Stimulated activated CD8-positive, alpha-beta memory T cell treated with anti-CD3 and anti-CD28 coated beads, Interleukin-7, amount 100 ng/mL, for 24 hours (primary cell): ENCODE results near the gene BHLHE23.

Experiments
- DNase-seq: peaks from one replicate; pipeline ENCODE4 v3.0.0-alpha.2; 2020; ENCODE audit warnings: low read depth

BHLHE23 gene

DNA sequence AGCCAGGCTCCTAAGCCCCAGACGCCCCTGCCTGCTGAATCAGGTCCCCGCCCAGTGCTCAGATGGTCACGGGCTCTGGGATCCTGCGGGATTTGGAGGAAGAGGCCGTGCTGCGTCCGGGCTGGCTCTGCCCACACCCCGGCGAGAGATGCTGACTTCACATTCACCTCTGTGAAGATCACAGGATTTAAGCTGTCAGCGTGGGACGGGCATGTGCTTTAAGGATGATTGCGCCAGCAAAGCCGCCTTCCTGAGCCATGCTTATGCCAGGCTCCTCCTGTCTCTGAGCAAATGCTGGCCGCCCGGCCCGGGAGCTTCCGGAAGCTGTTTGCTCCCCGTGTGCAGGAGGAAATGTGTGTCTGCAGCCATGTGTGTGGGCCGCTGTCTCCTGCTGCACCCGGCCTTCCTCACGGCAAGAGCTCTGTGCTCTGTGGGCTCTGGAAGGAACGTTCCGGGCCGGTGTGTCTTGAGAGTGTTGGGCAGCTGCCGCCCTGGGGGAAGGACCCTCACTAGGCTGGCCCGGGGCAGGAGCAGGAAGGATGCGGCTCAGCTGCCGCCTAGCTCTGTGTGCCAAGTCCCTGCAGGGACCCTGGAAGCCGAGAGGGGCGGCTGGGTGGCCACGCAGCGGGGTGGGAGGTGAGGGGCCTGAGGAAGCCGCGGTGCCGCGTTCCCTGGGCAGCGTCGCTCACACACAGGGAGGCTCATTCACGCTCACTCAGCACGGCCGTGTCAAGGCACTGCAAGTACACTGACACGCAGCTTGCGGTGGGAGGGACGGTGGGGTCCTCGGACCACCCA is 19.0 kb upstream of the BHLHE23 start:
- no peak for DNase-seq

- DNase-seq: no peak
These were observed 18.0 kb upstream of the BHLHE23 start for GRCh38 chr20:63024573-63025392.

- DNase-seq: no peak
These were observed 17.3 kb upstream of the BHLHE23 start for GRCh38 chr20:63023936-63024571.

DNA sequence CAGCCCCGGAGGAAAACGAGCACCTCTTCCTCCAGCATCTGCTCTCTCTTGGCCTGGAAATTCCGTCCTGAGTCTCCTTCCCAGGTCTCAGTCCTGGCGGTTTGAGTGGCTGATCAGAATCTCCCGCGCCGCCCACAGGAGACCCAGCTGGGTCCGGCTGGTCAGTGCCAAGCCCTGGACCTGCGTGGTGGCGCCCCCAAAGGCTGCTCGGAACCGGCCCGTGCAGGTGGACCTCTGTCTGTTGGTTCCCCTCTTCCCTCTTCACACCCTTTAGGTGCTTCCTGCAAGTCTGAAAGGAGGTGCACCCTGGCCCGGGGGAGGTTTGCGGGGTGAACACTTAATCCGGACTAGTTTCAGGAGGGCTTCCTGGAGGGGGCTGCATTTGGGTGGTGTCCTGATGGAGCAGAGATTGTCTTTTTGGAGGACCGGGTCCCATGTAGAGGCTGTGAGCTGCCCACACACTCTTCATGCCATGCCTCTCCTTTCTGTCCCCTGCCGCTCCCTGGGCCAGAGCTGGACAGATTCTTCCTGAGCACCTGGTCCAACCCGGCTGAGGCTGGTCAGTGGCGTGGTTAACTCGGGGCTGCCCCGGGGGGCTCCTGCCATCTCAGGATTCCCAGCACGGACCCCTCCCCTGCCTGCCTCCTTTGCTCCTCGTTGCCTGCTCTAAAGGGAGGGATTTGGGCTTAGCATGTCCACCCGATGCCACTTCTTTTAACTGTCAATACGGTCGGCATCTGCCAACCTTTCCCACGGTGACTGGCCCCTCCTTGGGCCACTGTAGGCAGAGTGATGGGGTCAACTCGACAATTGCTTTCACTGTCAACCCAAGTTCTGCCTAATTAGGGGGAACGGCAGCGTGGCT is 16.5 kb upstream of the BHLHE23 start:
- DNase-seq: no peak

- DNase-seq: no peak
These were observed 15.7 kb upstream of the BHLHE23 start for GRCh38 chr20:63022501-63022900.

- DNase-seq: no peak
These were observed 14.9 kb upstream of the BHLHE23 start for GRCh38 chr20:63021356-63022321.

DNA sequence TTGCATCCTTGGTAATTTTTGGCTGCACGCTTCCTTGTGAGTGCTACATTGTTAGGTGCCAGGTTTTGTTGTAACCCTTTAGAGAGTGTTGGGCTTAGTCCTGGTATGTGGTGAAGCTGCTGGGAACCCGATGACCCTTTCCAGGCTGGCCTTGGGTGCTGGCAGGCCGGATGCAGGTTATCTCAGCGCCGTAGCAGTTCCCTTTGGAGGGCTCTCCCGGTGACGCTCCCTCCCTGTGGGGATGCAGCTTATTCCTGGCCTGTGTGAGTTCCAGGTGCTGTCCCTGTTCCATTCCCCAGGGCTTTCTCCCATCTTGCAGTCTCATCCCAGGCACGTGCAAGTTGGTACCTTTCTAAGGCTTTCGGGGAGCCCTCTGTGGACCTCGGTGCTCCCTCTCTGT is 13.9 kb upstream of the BHLHE23 start:
- DNase-seq: no peak

- no peak for DNase-seq
These were observed 11.2 kb upstream of the BHLHE23 start for GRCh38 chr20:63017826-63018411.

- no peak for DNase-seq
These were observed 10.5 kb upstream of the BHLHE23 start for GRCh38 chr20:63017076-63017825.

DNA sequence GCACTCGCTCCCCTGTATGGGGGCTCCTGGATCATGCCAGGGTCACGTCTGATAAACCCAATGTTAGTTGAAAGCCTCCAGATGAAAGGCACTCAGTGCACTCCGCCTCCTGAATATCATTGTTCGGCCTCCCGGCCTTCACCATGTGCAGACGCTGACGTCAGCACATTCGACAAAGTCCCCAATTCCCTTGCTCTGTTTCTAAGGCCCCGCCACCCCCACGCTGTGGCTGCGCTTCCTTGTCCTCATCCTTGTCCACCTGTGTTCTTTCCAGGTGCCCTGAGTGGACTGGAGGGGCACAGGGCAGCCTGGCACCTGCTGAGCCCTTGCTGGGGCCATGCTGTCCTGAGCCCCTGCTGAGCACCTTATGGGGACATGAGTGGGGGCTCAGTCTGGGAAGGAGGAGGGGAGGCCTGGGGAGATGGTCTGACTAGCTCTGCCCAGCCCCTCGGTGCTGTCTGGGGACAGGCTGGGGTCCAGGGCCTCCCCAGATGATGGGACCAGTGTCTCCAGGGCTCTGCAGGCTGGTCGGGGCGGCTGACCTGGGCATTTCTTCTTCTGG is 9.8 kb upstream of the BHLHE23 start:
- no peak for DNase-seq

DNA sequence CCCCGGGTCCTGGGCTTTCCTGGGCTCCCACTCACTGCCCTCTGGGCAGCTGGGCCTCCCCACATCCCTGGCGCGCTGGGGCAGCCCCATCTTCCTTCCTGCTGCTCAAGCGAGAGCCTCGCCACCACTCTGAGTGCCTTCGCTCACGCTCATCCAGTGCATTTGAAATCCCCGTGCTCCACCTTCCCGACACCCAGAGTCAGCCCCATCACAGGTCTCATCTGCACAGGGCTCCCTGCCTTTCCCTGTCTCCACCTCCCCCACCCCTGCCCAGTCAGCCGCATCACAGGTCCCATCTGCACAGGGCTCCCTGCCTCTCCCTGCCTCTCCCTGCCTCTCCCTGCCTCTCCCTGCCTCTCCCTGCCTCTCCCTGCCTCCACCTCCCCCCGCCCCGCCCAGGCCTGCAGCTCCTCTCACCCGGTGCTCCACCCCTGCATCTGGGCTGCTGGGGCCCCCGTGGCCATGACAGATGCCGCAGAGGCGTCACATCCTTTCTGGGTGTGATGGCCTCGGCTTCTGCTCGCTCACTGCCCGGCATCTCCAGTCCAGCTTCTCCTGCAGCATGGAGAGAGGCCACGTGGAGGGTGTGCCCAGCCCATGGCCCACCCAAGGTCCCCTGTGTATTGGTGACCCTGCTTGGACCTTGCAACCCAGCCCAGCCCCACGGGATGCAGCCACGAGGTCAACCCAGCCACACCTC is 9.0 kb upstream of the BHLHE23 start:
- DNase-seq: no peak

GRCh38 chr20:63015147-63015661 is 8.4 kb upstream of the BHLHE23 start:
- DNase-seq: no peak

GRCh38 chr20:63014710-63015109 is 7.9 kb upstream of the BHLHE23 start:
- DNase-seq: no peak

GRCh38 chr20:63014287-63014686 is 7.5 kb upstream of the BHLHE23 start:
- DNase-seq: no peak

DNA sequence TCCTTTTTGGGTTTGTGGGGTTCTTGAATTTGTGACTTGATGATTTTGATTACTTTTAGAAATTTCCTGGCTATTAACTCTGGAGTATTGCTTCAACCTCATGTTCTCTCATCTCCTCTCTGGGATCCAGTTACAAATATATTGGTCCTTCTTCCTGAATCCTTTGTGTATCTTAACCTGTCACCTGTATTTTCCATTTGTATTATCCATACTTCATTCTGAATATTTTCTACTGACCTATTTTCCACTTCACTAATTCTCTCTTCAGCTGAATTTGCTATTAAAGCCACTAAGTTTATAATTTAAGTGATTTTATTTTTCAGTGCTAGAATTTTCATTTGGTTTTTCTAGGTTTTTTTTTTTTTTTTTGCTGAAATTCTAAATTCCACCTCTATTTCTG is 6.4 kb upstream of the BHLHE23 start:
- DNase-seq: no peak

DNA sequence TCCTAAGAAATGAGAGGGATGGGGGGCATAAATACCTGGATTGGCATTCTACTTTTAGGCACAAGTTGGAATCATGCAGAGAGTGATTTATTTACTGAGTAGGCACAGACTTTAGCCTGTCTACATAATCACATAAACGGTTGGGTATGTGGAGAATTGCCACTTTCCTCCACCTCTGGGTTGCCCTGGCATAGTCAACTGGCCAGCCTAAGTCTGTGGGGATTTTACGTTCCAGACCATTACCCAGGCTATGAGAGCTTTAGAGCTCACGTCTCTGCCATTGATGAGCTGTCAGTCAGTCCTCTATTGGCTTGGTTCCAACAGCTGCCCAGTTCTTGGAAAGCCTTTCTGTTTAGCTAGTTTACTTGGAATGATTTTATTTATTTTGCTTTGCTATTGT is 5.0 kb upstream of the BHLHE23 start:
- DNase-seq: no peak

DNA sequence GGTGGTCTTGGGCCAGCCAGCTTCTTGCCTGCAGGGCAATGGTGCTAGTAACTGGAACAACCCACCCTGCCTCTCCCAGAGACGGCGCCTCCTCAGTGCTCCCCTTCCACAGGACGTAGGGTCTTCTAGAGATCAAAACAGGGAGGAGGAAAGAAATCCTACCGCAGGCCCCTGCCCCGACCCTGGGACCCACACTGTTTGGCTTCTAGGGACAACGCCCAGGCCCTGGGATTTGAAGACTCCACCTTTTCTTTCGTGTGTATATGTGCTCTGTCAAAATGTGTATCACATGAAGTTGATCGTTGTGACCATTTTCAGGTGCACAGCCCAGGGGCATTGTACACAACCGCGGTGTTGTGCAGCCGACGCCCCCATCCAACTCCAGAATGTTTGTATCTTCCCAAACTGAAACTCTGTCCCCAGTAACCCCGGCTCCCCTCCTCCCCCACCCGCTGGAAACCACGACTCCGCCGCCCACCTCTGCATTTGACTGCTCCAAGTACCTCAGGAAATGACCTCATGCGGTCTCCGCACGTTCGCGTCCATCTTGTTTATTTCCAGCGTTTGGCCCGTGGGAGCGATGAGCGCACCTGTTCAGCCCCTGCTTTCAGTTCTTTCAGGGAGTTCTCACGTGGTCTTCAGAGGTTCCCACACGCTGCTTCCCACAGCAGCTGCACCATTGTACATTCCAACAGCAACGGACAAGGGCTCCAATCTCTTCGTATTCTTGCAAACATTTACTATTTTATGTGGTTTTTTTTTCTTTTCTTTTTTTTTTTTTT is 3.4 kb upstream of the BHLHE23 start:
- DNase-seq: peak; percentile 46
